ENCODE measurements around the gene UBQLNL. TPM values are rescaled to one million over a fixed set of nuclear protein-coding genes. Genes with fewer than 3 reads are reported as not detected.

Gene UBQLNL
- total RNA-seq, 1 experiment from 2014 or later: 0.24 TPM

DNA sequence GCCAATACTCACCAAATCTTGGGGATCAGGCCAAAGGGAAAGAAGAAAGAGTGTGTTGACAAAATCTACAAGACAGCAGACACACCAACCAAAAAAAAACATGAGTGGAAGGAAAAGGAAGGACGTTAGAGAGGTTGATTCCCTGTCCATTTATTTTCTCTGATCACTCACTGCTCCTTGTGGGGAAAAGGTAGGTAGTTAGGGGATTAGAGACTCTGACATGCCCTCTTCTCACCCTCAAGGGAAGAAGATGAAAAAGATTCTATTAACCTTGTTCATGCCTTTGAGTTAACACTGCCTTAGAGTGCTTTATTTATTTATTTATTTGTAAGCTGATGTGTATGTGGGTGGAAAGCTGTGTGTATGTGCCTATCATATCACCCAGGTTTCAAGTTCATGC is 31.9 kb upstream of the UBQLNL start, which contains the start of gene OR52H1 (continued):
- no peak for TF ChIP-seq E2F1 (CRISPR knock-in tag; IDR thresholded peaks at IDR 0.05)
- TF ChIP-seq, protein P1, sequence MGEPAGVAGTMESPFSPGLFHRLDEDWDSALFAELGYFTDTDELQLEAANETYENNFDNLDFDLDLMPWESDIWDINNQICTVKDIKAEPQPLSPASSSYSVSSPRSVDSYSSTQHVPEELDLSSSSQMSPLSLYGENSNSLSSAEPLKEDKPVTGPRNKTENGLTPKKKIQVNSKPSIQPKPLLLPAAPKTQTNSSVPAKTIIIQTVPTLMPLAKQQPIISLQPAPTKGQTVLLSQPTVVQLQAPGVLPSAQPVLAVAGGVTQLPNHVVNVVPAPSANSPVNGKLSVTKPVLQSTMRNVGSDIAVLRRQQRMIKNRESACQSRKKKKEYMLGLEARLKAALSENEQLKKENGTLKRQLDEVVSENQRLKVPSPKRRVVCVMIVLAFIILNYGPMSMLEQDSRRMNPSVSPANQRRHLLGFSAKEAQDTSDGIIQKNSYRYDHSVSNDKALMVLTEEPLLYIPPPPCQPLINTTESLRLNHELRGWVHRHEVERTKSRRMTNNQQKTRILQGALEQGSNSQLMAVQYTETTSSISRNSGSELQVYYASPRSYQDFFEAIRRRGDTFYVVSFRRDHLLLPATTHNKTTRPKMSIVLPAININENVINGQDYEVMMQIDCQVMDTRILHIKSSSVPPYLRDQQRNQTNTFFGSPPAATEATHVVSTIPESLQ (CRISPR knock-in tag; IDR thresholded peaks at IDR 0.05): no peak
- no peak for TF ChIP-seq NFE2L1 (CRISPR knock-in tag; IDR thresholded peaks at IDR 0.05)
- TF ChIP-seq, protein P2, sequence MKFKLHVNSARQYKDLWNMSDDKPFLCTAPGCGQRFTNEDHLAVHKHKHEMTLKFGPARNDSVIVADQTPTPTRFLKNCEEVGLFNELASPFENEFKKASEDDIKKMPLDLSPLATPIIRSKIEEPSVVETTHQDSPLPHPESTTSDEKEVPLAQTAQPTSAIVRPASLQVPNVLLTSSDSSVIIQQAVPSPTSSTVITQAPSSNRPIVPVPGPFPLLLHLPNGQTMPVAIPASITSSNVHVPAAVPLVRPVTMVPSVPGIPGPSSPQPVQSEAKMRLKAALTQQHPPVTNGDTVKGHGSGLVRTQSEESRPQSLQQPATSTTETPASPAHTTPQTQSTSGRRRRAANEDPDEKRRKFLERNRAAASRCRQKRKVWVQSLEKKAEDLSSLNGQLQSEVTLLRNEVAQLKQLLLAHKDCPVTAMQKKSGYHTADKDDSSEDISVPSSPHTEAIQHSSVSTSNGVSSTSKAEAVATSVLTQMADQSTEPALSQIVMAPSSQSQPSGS (CRISPR knock-in tag; IDR thresholded peaks at IDR 0.05; ENCODE audit: borderline replicate concordance, low read depth): no peak
- TF ChIP-seq FOXK1 (CRISPR knock-in tag; IDR thresholded peaks at IDR 0.05): no peak
- TF ChIP-seq ZNF396 (CRISPR knock-in tag; IDR thresholded peaks at IDR 0.05; ENCODE audit: borderline replicate concordance): no peak
- no peak for TF ChIP-seq ZNF317 (CRISPR knock-in tag; IDR thresholded peaks at IDR 0.05; ENCODE audit: borderline replicate concordance, low read depth)

DNA sequence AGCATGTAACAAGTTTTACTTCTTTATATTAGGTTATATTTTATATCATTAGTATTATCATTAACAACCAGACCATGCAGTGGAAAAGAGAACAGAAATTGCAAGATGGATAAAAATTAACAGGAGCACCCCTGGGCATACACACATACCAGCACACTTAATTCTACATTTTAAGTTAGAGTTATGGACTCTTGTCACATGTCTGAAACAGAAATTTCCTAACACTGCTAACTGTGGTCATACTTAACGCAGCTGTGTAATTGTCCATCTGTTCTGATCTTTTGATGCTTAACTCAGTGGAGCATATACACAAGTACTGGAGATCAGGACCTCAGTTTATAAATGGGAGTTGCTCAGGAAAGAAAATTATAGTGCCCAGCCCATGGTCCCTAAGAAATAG is 31.5 kb upstream of the UBQLNL start:
- Mint-ChIP-seq H3K36me3 (no peaks in the 10 kb centered on the region), H3K27ac (no peak overlapping the region), H3K4me1 (no peaks in the 10 kb centered on the region), H3K27me3 (ENCODE audit: low read depth) (no peaks in the 10 kb centered on the region), H3K4me3 (no peak overlapping the region), H3K9me3 (no peaks in the 10 kb centered on the region)
- TF ChIP-seq, protein P3, sequence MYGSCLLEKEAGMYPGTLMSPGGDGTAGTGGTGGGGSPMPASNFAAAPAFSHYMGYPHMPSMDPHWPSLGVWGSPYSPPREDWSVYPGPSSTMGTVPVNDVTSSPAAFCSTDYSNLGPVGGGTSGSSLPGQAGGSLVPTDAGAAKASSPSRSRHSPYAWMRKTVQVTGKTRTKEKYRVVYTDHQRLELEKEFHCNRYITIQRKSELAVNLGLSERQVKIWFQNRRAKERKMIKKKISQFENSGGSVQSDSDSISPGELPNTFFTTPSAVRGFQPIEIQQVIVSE (CRISPR knock-in tag; IDR thresholded peaks at IDR 0.05; ENCODE audit: borderline replicate concordance): no peak
- POLR2A ChIA-PET: no interaction called here
- CTCF ChIA-PET: no interaction called here
- ATAC-seq (no peak), DNase-seq (ENCODE audit: low spot score) (no peak)

DNA sequence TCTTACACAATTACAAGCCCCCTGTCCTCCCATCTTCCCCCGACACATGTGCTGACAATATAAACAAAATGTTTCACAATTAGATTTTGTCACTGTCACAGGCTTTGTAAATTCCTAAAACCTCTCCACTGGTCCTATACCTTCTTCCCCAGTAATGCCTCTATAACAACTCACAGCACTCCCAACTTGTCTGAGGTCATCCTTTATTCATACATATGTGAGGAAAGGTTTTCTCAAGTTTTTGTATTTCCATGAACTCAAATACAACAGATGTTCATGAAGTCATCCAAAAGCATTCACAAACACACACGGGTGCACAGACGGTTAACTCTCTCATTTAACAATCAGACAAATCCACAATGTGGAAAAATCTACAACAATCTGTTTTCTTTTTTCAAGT is 30.0 kb upstream of the UBQLNL start:
- CTCF ChIA-PET: no interaction called here
- Mint-ChIP-seq H3K4me1 (no peaks in the 10 kb centered on the region), H3K27ac (no peak overlapping the region), H3K27me3 (ENCODE audit: low read depth) (no peaks in the 10 kb centered on the region), H3K36me3 (no peaks in the 10 kb centered on the region), H3K9me3 (no peaks in the 10 kb centered on the region), H3K4me3 (no peak overlapping the region)
- POLR2A ChIA-PET: no interaction called here
- DNase-seq (ENCODE audit: low spot score) (no peak), ATAC-seq (no peak)
- TF ChIP-seq ZNF425 (CRISPR knock-in tag; conservative IDR thresholded peaks at IDR 0.05) (no peak), TCF7 (CRISPR knock-in tag; IDR thresholded peaks at IDR 0.05; ENCODE audit: low read depth) (no peak), CREB1 (CRISPR knock-in tag; IDR thresholded peaks at IDR 0.05) (no peak), IRF2 (CRISPR knock-in tag; IDR thresholded peaks at IDR 0.05; ENCODE audit: borderline replicate concordance, low read depth) (no peak), USF2 (CRISPR knock-in tag; IDR thresholded peaks at IDR 0.05) (no peak), USF1 (CRISPR knock-in tag; IDR thresholded peaks at IDR 0.05) (no peak), ZNF423 (CRISPR knock-in tag; IDR thresholded peaks at IDR 0.05) (no peak), SMAD4 (CRISPR knock-in tag; IDR thresholded peaks at IDR 0.05) (no peak), GTF2I (CRISPR knock-in tag; conservative IDR thresholded peaks at IDR 0.05) (no peak), ELF4 (CRISPR knock-in tag; IDR thresholded peaks at IDR 0.05; ENCODE audit: low read depth) (no peak), FOXJ3 (CRISPR knock-in tag; IDR thresholded peaks at IDR 0.05; ENCODE audit: borderline replicate concordance) (no peak)
- TF ChIP-seq, protein P2 (CRISPR knock-in tag; IDR thresholded peaks at IDR 0.05; ENCODE audit: borderline replicate concordance, low read depth): no peak
- TF ChIP-seq, protein P4, sequence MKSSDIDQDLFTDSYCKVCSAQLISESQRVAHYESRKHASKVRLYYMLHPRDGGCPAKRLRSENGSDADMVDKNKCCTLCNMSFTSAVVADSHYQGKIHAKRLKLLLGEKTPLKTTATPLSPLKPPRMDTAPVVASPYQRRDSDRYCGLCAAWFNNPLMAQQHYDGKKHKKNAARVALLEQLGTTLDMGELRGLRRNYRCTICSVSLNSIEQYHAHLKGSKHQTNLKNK (CRISPR knock-in tag; IDR thresholded peaks at IDR 0.05): no peak

All from WTC11 (cell line).